SK-N-SH (cell line): ENCODE results near the gene GLIS1. TPM values are rescaled to one million over a fixed set of nuclear protein-coding genes. Genes with fewer than 3 reads are reported as not detected.

Source experiments
- CTCF ChIA-PET: fragments of 300-600, 350-600 bp; formaldehyde crosslinking; extraction: SDS; loops from one replicate; lab custom pipeline; 2021; lab: Yijun Ruan, JAX
- POLR2A ChIA-PET: fragments of 350-600 bp; sonication (Branson Sonifier 250); formaldehyde crosslinking; extraction: SDS; loops from one replicate; lab custom pipeline; 2020; ENCODE audit warnings: antibody characterized with exemption, inconsistent platforms; lab: Yijun Ruan, JAX
- DNase-seq: peaks from one replicate; pipeline ENCODE4 v3.0.0; 2012
- H2AFZ ChIP-seq: fragments of 200-600 bp; sonication (generic); 2 replicates; pipeline ENCODE4 v1.8.1; 2016; ENCODE audit warnings: antibody characterized with exemption, mild to moderate bottlenecking, low read depth
- H3F3A ChIP-seq: fragments of 200-600 bp; sonication (generic); replicated peaks from 2 replicates; pipeline ENCODE3; 2016; ENCODE audit warnings: antibody characterized with exemption, mild to moderate bottlenecking; ENCODE audit not compliant: insufficient read depth
- H3K27ac ChIP-seq, 2 experiments: fragments of 200-500 bp in 1 of 2; fragments of 200-600 bp in 1 of 2; sonication (Bioruptor generic) in 1 of 2; sonication (generic), shearing (Covaris generic) in 1 of 2; 2 replicates each; pipeline versions ENCODE4 v1.5.1 to v1.6.1; 2014 to 2016; ENCODE audit warnings: low read depth in 2 of 2, inconsistent platforms in 1 of 2, low read length in 1 of 2, mild to moderate bottlenecking in 1 of 2, mixed read lengths in 1 of 2
- H3K27me3 ChIP-seq: fragments of 200-600 bp; sonication (generic), shearing (Covaris generic); 2 replicates; pipeline ENCODE4 v1.6.1; 2016; ENCODE audit warnings: mixed run types; ENCODE audit not compliant: insufficient read depth
- H3K36me3 ChIP-seq, 2 experiments: fragments of 200-500 bp in 1 of 2; fragments of 200-600 bp in 1 of 2; sonication (Bioruptor generic) in 1 of 2; sonication (generic) in 1 of 2; replicated peaks in 1 of 2; 2 replicates each; pipeline versions ENCODE3 to v1.5.1; 2014 to 2016; ENCODE audit warnings: low read length in 1 of 2, mild to moderate bottlenecking in 1 of 2; ENCODE audit not compliant: insufficient read depth in 2 of 2, control insufficient read depth in 1 of 2
- H3K4me1 ChIP-seq, 2 experiments: fragments of 200-500 bp in 1 of 2; fragments of 200-600 bp in 1 of 2; sonication (Bioruptor generic) in 1 of 2; sonication (generic), shearing (Covaris generic) in 1 of 2; 2 replicates each; pipeline versions ENCODE4 v1.5.1 to v1.6.1; 2014 to 2016; ENCODE audit warnings: low read depth in 1 of 2, low read length in 1 of 2, mixed run types in 1 of 2; ENCODE audit not compliant: insufficient read depth in 2 of 2, control insufficient read depth in 1 of 2
- H3K4me2 ChIP-seq: fragments of 200-600 bp; sonication (generic), shearing (Covaris generic); 2 replicates; pipeline ENCODE4 v1.6.1; 2017; ENCODE audit warnings: mixed run types
- H3K4me3 ChIP-seq, 2 experiments: fragments of 200-500 bp in 1 of 2; fragments of 200-600 bp in 1 of 2; sonication (Bioruptor generic) in 1 of 2; sonication (generic), shearing (Covaris generic) in 1 of 2; 2 replicates each; pipeline versions ENCODE4 v1.5.1 to v1.8.1; 2014 to 2016; ENCODE audit warnings: low read depth in 2 of 2, inconsistent platforms in 1 of 2, low read length in 1 of 2, mild to moderate bottlenecking in 1 of 2, mixed read lengths in 1 of 2, moderate library complexity in 1 of 2
- H3K79me2 ChIP-seq: fragments of 200-600 bp; sonication (generic); 2 replicates; pipeline ENCODE4 v1.8.1; 2017; ENCODE audit warnings: mild to moderate bottlenecking; ENCODE audit not compliant: insufficient read depth
- H3K9ac ChIP-seq: fragments of 200-600 bp; sonication (generic); 2 replicates; pipeline ENCODE4 v1.6.1; 2017; ENCODE audit warnings: mixed run types
- H3K9me2 ChIP-seq: fragments of 200-600 bp; sonication (generic); 2 replicates; pipeline ENCODE4 v1.6.1; 2017; ENCODE audit warnings: mixed run types
- H3K9me3 ChIP-seq: fragments of 200-600 bp; sonication (generic); 2 replicates; pipeline ENCODE4 v1.6.1; 2017; ENCODE audit warnings: mixed run types, mild to moderate bottlenecking, moderate library complexity
- H4K20me1 ChIP-seq: fragments of 200-600 bp; sonication (generic); 2 replicates; pipeline ENCODE4 v1.6.1; 2017; ENCODE audit warnings: mild to moderate bottlenecking, mixed run types; ENCODE audit not compliant: insufficient read depth
- EP300 ChIP-seq, 2 experiments: IDR thresholded peaks; 2 replicates each; pipeline versions ENCODE4 v1.4.0 to v1.6.1; 2012; ENCODE audit warnings: borderline replicate concordance in 1 of 2, low read depth in 1 of 2, low read length in 1 of 2
- EZH2phosphoT487 ChIP-seq: fragments of 200-600 bp; sonication (generic); IDR thresholded peaks from 2 replicates; pipeline ENCODE4 v1.6.1; 2017; ENCODE audit warnings: low read depth, mixed run types, mild to moderate bottlenecking, antibody characterized with exemption, moderate library complexity, borderline replicate concordance
- FOXJ3 ChIP-seq: sonication (generic); formaldehyde crosslinking; IDR thresholded peaks from 2 replicates; pipeline ENCODE4 v1.5.1; 2020; ENCODE audit warnings: mild to moderate bottlenecking, missing genetic modification reagents
- GATA2 ChIP-seq: sonication (generic); formaldehyde crosslinking; IDR thresholded peaks from 2 replicates; pipeline ENCODE4 v1.5.0; 2020; ENCODE audit warnings: mild to moderate bottlenecking, missing genetic modification reagents
- MEF2A ChIP-seq: IDR thresholded peaks from 2 replicates; pipeline ENCODE4 v1.4.0; 2012; ENCODE audit warnings: low read depth, borderline replicate concordance
- MXI1 ChIP-seq: IDR thresholded peaks from 2 replicates; pipeline ENCODE4 v1.6.1; 2012; ENCODE audit warnings: mild to moderate bottlenecking, low read depth, low read length, improper control_type of control experiment
- NFIC ChIP-seq: IDR thresholded peaks from 2 replicates; pipeline ENCODE4 v1.4.0; 2012; ENCODE audit warnings: borderline replicate concordance
- RCOR1 ChIP-seq: fragments of 150-350 bp; IDR thresholded peaks from 2 replicates; pipeline ENCODE4 v1.6.1; 2017; ENCODE audit warnings: antibody characterized with exemption, low read length
- RFX5 ChIP-seq: IDR thresholded peaks from 2 replicates; pipeline ENCODE4 v1.6.1; 2012; ENCODE audit warnings: mild to moderate bottlenecking, improper control_type of control experiment, low read length
- SMC3 ChIP-seq: IDR thresholded peaks from 2 replicates; pipeline ENCODE4 v1.6.1; 2012; ENCODE audit warnings: low read depth, low read length, improper control_type of control experiment
- TCF12 ChIP-seq: IDR thresholded peaks from 2 replicates; pipeline ENCODE4 v1.4.0; 2012
- TEAD4 ChIP-seq: IDR thresholded peaks from 2 replicates; pipeline ENCODE4 v1.4.0; 2012; ENCODE audit warnings: mild to moderate bottlenecking, borderline replicate concordance; ENCODE audit not compliant: insufficient read depth
- WGBS: methylation state at CpG from one replicate; pipeline ENCODE4 v1.1.6; 2017; ENCODE audit warnings: low lambda C conversion rate; 5-methylcytosine and 5-hydroxymethylcytosine counted together
- polyA plus RNA-seq, 3 experiments: library from polyadenylated mRNA; depleted of rRNA; stranded (reverse); fragments of >200 nt; gene quantifications; 2 replicates each; pipeline ENCODE4 v1.2.3, GENCODE V29; 2012
- TF ChIP-seq, protein P1 (sequence below): IDR thresholded peaks from 2 replicates; pipeline ENCODE4 v1.4.0; 2012; ENCODE audit warnings: low read depth
- TF ChIP-seq, protein P2 (sequence below): IDR thresholded peaks from 2 replicates; pipeline ENCODE4 v1.4.0; 2012; ENCODE audit warnings: low read depth, borderline replicate concordance
- TF ChIP-seq, protein P3 (sequence below): IDR thresholded peaks from 2 replicates; pipeline ENCODE4 v1.4.0; 2012; ENCODE audit warnings: low read depth, borderline replicate concordance

The GLIS1 gene
- polyA plus RNA-seq, 1 of the 3 experiments (the other 2 are of a cell fraction) = 0.13 TPM

DNA sequence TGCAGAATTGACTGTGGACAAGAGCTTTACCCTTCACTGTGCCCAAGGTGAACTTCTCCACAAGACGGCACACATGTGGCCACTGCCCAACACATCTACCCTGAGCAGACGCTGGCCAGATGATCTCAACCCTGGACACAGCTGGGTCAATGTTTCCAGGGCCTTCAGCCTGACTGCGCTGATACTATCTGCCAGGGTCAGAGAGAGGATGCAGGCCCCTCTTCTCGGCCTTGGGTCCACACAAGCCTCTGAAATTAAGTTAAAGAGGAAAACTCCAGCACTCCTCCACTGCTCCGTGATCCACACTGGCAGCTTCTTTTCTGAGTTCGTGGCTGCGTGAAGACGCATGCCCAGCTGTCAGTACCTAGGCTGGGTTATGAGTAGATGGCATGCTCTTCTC is 58.1 kb downstream of the GLIS1 start:
- no peak overlapping the region for H3K4me3 ChIP-seq
- H3K36me3 ChIP-seq = no peaks in the 10 kb centered on the region
- H3K9me3 ChIP-seq = no peaks in the 10 kb centered on the region
- H3K27me3 ChIP-seq = no peaks in the 10 kb centered on the region
- peak overlapping the region in 1 of 2 experiments; percentile 88; a peak in 2 of 4 replicates for H3K27ac ChIP-seq
- TF ChIP-seq NFIC (no peak), TCF12 (0 out of 2 replicates have a peak, but pooled peaks have one; percentile 10), RCOR1 (peak; percentile 50; the same call in 1 of the 2 replicates), EP300 (IDR thresholded peaks at IDR 0.05; ENCODE audit: borderline replicate concordance in 1 of 2, low read depth in 1 of 2, low read length in 1 of 2) (peak in 1 of 2 experiments; percentile 74; a peak in 1 of 4 replicates), RFX5 (no peak), MXI1 (no peak), MEF2A (no peak), SMC3 (no peak), GATA2 (CRISPR knock-in tag) (peak; percentile 90), FOXJ3 (CRISPR knock-in tag) (no peak; the same call in 1 of the 2 replicates), EZH2phosphoT487 (no peak), TEAD4 (no peak)
- TF ChIP-seq, protein P1, sequence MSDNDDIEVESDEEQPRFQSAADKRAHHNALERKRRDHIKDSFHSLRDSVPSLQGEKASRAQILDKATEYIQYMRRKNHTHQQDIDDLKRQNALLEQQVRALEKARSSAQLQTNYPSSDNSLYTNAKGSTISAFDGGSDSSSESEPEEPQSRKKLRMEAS = no peak
- TF ChIP-seq, protein P2, sequence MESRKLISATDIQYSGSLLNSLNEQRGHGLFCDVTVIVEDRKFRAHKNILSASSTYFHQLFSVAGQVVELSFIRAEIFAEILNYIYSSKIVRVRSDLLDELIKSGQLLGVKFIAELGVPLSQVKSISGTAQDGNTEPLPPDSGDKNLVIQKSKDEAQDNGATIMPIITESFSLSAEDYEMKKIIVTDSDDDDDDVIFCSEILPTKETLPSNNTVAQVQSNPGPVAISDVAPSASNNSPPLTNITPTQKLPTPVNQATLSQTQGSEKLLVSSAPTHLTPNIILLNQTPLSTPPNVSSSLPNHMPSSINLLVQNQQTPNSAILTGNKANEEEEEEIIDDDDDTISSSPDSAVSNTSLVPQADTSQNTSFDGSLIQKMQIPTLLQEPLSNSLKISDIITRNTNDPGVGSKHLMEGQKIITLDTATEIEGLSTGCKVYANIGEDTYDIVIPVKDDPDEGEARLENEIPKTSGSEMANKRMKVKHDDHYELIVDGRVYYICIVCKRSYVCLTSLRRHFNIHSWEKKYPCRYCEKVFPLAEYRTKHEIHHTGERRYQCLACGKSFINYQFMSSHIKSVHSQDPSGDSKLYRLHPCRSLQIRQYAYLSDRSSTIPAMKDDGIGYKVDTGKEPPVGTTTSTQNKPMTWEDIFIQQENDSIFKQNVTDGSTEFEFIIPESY = no peak
- TF ChIP-seq, protein P3, sequence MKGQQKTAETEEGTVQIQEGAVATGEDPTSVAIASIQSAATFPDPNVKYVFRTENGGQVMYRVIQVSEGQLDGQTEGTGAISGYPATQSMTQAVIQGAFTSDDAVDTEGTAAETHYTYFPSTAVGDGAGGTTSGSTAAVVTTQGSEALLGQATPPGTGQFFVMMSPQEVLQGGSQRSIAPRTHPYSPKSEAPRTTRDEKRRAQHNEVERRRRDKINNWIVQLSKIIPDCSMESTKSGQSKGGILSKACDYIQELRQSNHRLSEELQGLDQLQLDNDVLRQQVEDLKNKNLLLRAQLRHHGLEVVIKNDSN = no peak
- H3F3A ChIP-seq = peaks cover 4% of the 10 kb centered on the region
- no peaks in the 10 kb centered on the region for H4K20me1 ChIP-seq
- peak; percentile 82 for DNase-seq
- 75% methylated on average over 8 of the region's 8 CpGs for WGBS
- no peaks in the 10 kb centered on the region for H3K79me2 ChIP-seq
- ChIA-PET CTCF (interaction anchor here (0.6 to 7.4 kb wide), 11 partner anchors 10 to 219 kb away, joined by 3 to 131 read pairs (median 10); no protein-coding TSS in a partner anchor), POLR2A (interaction anchor here (0.9 to 1.2 kb wide), 2 partner anchors 10 to 39 kb away, joined by 3 to 5 read pairs; no protein-coding TSS in a partner anchor)
- H2AFZ ChIP-seq = no peak overlapping the region
- no peaks in the 10 kb centered on the region for H3K9me2 ChIP-seq
- H3K4me1 ChIP-seq = peaks cover 5 to 78% of the 10 kb centered on the region in 2 experiments; a peak in 2 of 4 replicates
- H3K4me2 ChIP-seq = no peak overlapping the region
- no peak overlapping the region for H3K9ac ChIP-seq
